ENCODE measurements around the gene THSD7B. TPM values are rescaled to one million over a fixed set of nuclear protein-coding genes. Genes with fewer than 3 reads are reported as not detected.
"Not testable (repeated sequence)": the region's sequence is repeated elsewhere in the genome, so short reads cannot be mapped to it uniquely, and the experiment has no call there.

THSD7B gene
- total and polyA plus RNA-seq, 3 experiments from 2014 or later, result not detected

DNA sequence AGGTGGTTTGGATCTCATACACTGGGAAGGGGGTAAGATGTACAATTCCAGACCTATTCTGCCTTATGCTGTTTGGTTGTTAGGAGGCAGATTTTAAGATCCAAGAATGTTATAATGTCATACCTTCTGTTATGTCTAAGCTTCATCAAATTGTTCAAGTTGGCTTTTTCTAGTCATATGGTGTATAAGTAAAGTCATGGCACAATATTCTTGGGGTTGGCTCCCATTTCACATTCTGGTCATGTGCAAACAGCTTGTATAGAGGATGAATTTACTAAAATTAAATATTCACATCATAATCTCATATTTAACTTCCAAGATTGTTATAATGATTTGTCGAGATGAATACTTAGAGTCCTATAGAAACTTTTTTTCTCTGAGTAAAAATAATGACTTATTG is 774.0 kb downstream of the THSD7B start:
- POLR2A ChIA-PET, result no interaction called here
- Mint-ChIP-seq H3K27ac (no peak overlapping the region), H3K4me3 (no peak overlapping the region), H3K36me3 (no peaks in the 10 kb centered on the region), H3K4me1 (no peaks in the 10 kb centered on the region), H3K9me3 (peaks cover 2 to 24% (median 4%) of the 10 kb centered on the region in 5 donors), H3K27me3 (no peaks in the 10 kb centered on the region)
- CTCF ChIA-PET, result no interaction called here
- H3K36me3 ChIP-seq (ENCODE audit: insufficient read depth, low read length), result no peaks in the 10 kb centered on the region
- no peak overlapping the region for H3K4me3 ChIP-seq (ENCODE audit: low read length)
- H3K27ac ChIP-seq (ENCODE audit: low read depth, low read length), result no peak overlapping the region
- H3K27me3 ChIP-seq (ENCODE audit: insufficient read depth, low read length, poor library complexity, severe bottlenecking), result no peaks in the 10 kb centered on the region
- no peak for DNase-seq
- H3K9me3 ChIP-seq (ENCODE audit: low read length), result no peaks in the 10 kb centered on the region
- H3K4me1 ChIP-seq (ENCODE audit: insufficient read depth, low read length), result no peaks in the 10 kb centered on the region

DNA sequence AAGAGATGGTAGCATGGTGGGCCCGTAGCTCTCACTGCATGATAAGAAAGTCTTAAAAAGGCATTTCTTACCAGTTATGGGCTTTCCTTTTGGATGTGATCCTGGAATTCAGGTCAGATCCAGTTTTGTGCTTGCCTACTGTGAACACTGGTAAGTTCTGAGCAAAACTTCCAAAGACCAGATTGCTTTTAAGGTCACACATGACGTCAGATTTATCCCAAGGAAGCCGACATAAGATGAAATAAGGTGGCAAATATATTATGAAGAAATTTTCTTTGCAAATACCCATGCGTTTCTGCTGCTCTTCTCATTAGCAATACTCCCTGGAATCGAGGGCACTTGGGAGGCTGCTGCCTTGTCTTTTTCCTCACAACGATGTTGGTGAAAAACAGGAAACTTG is 782.5 kb downstream of the THSD7B start:
- H3K36me3 ChIP-seq (ENCODE audit: insufficient read depth, low read length), result no peaks in the 10 kb centered on the region
- no peaks in the 10 kb centered on the region for H3K9me3 ChIP-seq (ENCODE audit: low read length)
- CTCF ChIA-PET, result no interaction called here
- H3K27me3 ChIP-seq (ENCODE audit: insufficient read depth, low read length, poor library complexity, severe bottlenecking), result no peaks in the 10 kb centered on the region
- Mint-ChIP-seq H3K27ac (no peak overlapping the region), H3K9me3 (peaks cover 0 to 6% (median 2%) of the 10 kb centered on the region in 5 donors), H3K27me3 (no peaks in the 10 kb centered on the region), H3K36me3 (no peaks in the 10 kb centered on the region), H3K4me3 (no peak overlapping the region), H3K4me1 (no peaks in the 10 kb centered on the region)
- no peaks in the 10 kb centered on the region for H3K4me1 ChIP-seq (ENCODE audit: insufficient read depth, low read length)
- POLR2A ChIA-PET, result no interaction called here
- no peak overlapping the region for H3K27ac ChIP-seq (ENCODE audit: low read depth, low read length)
- H3K4me3 ChIP-seq (ENCODE audit: low read length), result no peak overlapping the region
- DNase-seq, result no peak

DNA sequence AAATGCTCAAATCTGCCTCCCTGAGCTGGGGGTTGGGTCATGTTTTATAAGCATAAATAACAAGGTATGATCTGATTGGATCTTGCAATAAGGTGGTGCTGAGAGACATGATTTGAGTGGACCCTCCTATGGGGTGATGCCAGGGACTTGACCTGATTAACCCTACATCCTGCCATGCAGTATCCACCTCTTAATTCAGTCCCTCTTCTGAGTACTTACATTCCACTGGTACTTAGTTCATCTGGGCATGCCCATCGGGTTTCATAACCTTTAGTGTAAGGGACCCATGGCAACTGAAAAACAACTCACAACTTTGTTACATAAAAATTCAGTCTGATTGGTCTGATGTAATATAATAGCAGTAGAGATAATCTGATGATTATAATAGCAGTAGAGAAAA is 801.0 kb downstream of the THSD7B start:
- H3K9me3 Mint-ChIP-seq, result peaks cover 0 to 21% (median 3%) of the 10 kb centered on the region in 5 donors
- H3K27ac ChIP-seq (ENCODE audit: low read depth, low read length), result no peak overlapping the region
- DNase-seq, result no peak
- no peaks in the 10 kb centered on the region for H3K4me1 ChIP-seq (ENCODE audit: insufficient read depth, low read length)
- H3K4me3 ChIP-seq (ENCODE audit: low read length), result no peak overlapping the region
- no peaks in the 10 kb centered on the region for H3K36me3 ChIP-seq (ENCODE audit: insufficient read depth, low read length)
- ChIA-PET CTCF (no interaction called here), POLR2A (no interaction called here)
- no peaks in the 10 kb centered on the region for H3K36me3 Mint-ChIP-seq
- H3K27me3 ChIP-seq (ENCODE audit: insufficient read depth, low read length, poor library complexity, severe bottlenecking), result no peaks in the 10 kb centered on the region
- H3K9me3 ChIP-seq (ENCODE audit: low read length), result no peaks in the 10 kb centered on the region
- no peaks in the 10 kb centered on the region for H3K27me3 Mint-ChIP-seq
- no peaks in the 10 kb centered on the region for H3K4me1 Mint-ChIP-seq
- no peak overlapping the region for H3K27ac Mint-ChIP-seq
- H3K4me3 Mint-ChIP-seq, result no peak overlapping the region

DNA sequence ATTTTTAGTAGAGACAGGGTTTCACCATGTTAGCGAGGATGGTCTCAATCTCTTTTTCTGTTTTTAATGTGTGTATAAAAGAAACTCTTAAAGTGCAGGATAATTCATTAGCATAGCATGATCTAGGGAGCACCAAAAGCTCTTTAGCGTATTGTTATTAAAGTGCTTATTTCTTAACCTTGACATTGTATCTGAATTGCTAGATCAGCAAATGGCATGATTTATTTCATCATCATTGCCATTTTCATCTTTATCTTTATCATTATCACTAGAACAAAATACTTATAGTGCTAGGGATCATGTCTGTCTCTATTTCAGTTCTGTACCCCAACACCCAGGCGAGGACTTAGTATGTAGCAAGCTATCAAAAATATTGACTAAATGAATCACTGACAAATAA is 805.1 kb downstream of the THSD7B start:
- no peaks in the 10 kb centered on the region for H3K36me3 ChIP-seq (ENCODE audit: insufficient read depth, low read length)
- ChIA-PET POLR2A (no interaction called here), CTCF (no interaction called here)
- no peak overlapping the region for H3K27ac Mint-ChIP-seq
- no peak overlapping the region for H3K4me3 ChIP-seq (ENCODE audit: low read length)
- no peaks in the 10 kb centered on the region for H3K9me3 ChIP-seq (ENCODE audit: low read length)
- H3K36me3 Mint-ChIP-seq, result no peaks in the 10 kb centered on the region
- no peaks in the 10 kb centered on the region for H3K4me1 ChIP-seq (ENCODE audit: insufficient read depth, low read length)
- DNase-seq, result no peak
- no peaks in the 10 kb centered on the region for H3K4me1 Mint-ChIP-seq
- no peaks in the 10 kb centered on the region for H3K27me3 Mint-ChIP-seq
- H3K27me3 ChIP-seq (ENCODE audit: insufficient read depth, low read length, poor library complexity, severe bottlenecking), result no peaks in the 10 kb centered on the region
- H3K27ac ChIP-seq (ENCODE audit: low read depth, low read length), result no peak overlapping the region
- H3K9me3 Mint-ChIP-seq, result peaks cover 0 to 23% (median 6%) of the 10 kb centered on the region in 5 donors
- H3K4me3 Mint-ChIP-seq, result no peak overlapping the region

DNA sequence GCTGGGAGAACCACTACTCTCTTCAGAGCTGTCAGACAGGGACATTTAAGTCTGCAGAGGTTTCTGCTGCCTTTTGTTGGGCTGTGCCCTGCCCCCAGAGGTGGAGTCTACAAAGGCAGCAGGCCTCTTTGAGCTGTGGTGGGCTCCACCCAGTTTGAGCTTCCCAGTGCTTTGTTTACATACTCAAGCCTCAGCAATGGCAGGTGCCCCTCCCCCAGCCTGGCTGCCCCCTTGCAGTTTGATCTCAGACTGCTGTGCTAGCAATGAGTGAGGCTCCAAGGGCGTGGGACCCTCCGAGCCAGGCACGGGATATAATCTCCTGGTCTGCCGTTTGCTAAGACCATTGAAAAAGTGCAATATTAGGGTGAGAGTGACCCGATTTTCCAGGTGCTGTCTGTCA is 822.5 kb downstream of the THSD7B start:
- H3K27me3 ChIP-seq (ENCODE audit: insufficient read depth, low read length, poor library complexity, severe bottlenecking); H3K27ac Mint-ChIP-seq; H3K36me3 ChIP-seq (ENCODE audit: insufficient read depth, low read length); CTCF ChIA-PET; H3K36me3 Mint-ChIP-seq; H3K4me1 ChIP-seq (ENCODE audit: insufficient read depth, low read length); DNase-seq; H3K27ac ChIP-seq (ENCODE audit: low read depth, low read length); POLR2A ChIA-PET; H3K4me3 Mint-ChIP-seq; H3K9me3 ChIP-seq (ENCODE audit: low read length); H3K4me3 ChIP-seq (ENCODE audit: low read length); H3K27me3 Mint-ChIP-seq; H3K4me1 Mint-ChIP-seq: not testable (repeated sequence)
- H3K9me3 Mint-ChIP-seq, result peaks cover 6 to 14% (median 11%) of the 10 kb centered on the region in 5 donors

DNA sequence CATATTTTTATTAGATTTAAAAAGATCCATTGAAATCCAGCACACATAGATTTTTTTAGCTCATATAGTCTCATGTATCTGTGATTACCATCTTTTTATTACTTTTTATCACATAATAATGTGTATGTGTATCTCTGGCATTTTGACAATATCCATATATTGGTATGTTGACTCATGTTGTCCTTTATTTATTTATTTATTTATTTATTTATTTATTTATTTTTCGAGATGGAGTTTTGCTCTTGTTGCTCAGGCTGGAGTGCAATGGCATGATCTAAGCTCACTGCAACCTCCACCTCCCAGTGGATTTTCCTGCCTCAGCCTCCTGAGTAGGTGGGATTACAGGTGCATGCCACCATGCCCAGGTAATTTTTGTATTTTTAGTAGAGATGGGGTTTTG is 823.2 kb downstream of the THSD7B start:
- H3K36me3 ChIP-seq (ENCODE audit: insufficient read depth, low read length); H3K27me3 Mint-ChIP-seq; CTCF ChIA-PET; H3K27me3 ChIP-seq (ENCODE audit: insufficient read depth, low read length, poor library complexity, severe bottlenecking); H3K36me3 Mint-ChIP-seq; H3K27ac ChIP-seq (ENCODE audit: low read depth, low read length); H3K4me1 Mint-ChIP-seq; H3K4me3 Mint-ChIP-seq; H3K4me3 ChIP-seq (ENCODE audit: low read length); POLR2A ChIA-PET; H3K4me1 ChIP-seq (ENCODE audit: insufficient read depth, low read length); H3K9me3 ChIP-seq (ENCODE audit: low read length); H3K27ac Mint-ChIP-seq; DNase-seq: not testable (repeated sequence)
- peaks cover 6 to 13% (median 10%) of the 10 kb centered on the region in 5 donors for H3K9me3 Mint-ChIP-seq

DNA sequence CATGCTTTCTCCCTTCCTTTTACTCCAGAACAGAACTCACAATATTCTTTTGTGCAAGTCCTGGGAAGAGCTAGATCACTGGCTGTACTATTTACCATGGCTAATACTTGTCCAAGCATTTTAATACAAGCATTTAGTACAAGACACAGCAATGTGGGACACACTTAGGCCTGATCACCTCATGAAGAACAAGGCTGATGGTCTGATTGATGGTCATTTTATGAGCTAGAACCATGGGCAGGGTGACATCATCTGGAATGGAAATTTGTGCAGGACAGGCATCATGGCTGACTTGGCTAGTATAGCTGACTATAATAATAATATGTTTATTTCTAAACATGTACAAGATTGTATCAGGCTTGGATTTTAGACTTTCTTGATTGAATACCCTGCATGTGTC is 824.8 kb downstream of the THSD7B start:
- Histone ChIP-seq H3K36me3 (ENCODE audit: insufficient read depth, low read length) (no peaks in the 10 kb centered on the region), H3K27ac (ENCODE audit: low read depth, low read length) (no peak overlapping the region), H3K4me3 (ENCODE audit: low read length) (no peak overlapping the region), H3K9me3 (ENCODE audit: low read length) (no peaks in the 10 kb centered on the region), H3K27me3 (ENCODE audit: insufficient read depth, low read length, poor library complexity, severe bottlenecking) (no peaks in the 10 kb centered on the region), H3K4me1 (ENCODE audit: insufficient read depth, low read length) (no peaks in the 10 kb centered on the region)
- Mint-ChIP-seq H3K27me3 (no peaks in the 10 kb centered on the region), H3K36me3 (no peaks in the 10 kb centered on the region), H3K27ac (no peak overlapping the region), H3K4me1 (no peaks in the 10 kb centered on the region), H3K4me3 (no peak overlapping the region), H3K9me3 (peaks cover 0 to 12% (median 7%) of the 10 kb centered on the region in 5 donors)
- DNase-seq, result no peak
- CTCF ChIA-PET, result no interaction called here
- POLR2A ChIA-PET, result no interaction called here

DNA sequence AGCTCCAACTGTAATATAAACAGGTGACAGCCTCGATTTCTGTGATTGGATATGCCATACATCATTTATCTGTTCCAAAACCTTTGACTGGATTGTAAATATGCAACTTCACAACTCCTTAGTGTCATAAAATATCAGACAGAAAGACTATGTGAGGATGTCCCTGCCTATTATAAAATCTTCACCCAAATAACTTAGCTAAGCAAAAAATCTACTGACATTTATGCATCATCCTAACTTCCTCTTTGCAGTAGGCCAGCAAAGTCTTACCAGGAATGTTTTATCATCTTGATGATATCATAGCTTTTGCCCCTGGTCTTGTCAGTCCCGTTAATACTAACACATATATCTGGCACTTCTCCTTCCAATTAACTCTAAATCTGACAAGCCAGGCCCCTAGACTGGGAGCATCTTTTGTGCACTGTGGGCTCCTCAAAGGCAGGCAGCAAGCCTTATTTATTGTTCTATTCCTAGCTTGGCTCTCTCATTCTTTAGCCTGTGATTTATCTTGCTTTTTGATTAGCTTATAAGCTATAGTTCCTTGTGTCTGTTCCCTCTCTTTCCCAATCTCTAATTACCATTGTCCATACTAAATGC is 842.5 kb downstream of the THSD7B start:
- ChIA-PET CTCF (no interaction called here), POLR2A (no interaction called here)
- Histone ChIP-seq H3K36me3 (ENCODE audit: insufficient read depth, low read length) (no peaks in the 10 kb centered on the region), H3K4me1 (ENCODE audit: insufficient read depth, low read length) (no peaks in the 10 kb centered on the region), H3K9me3 (ENCODE audit: low read length) (no peaks in the 10 kb centered on the region), H3K27ac (ENCODE audit: low read depth, low read length) (no peak overlapping the region), H3K4me3 (ENCODE audit: low read length) (no peak overlapping the region), H3K27me3 (ENCODE audit: insufficient read depth, low read length, poor library complexity, severe bottlenecking) (no peaks in the 10 kb centered on the region)
- Mint-ChIP-seq H3K4me1 (no peaks in the 10 kb centered on the region), H3K4me3 (no peak overlapping the region), H3K36me3 (no peaks in the 10 kb centered on the region), H3K9me3 (peaks cover 0 to 5% (median 0%) of the 10 kb centered on the region in 5 donors), H3K27ac (no peak overlapping the region), H3K27me3 (no peaks in the 10 kb centered on the region)
- no peak for DNase-seq

DNA sequence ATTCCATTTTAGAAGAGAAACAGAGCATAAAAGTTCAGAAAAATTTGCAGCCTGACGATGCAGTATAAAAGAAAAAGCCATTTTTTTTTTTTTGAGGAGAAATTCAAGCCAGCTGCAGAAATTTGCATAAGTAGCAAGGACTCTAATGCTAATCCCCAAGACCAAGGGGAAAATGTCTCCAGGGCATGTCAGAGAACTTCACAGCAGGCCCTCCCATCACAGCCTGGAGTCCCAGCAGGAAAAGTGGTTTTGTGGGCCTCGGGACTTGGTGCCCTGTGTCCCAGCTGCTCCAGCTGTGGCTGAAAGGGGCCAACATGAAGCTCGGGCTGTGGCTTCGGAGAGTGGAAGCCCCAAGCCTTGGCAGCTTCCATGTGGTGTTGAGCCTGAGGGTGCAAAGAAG is 873.6 kb downstream of the THSD7B start:
- Histone ChIP-seq H3K9me3 (ENCODE audit: low read length) (no peaks in the 10 kb centered on the region), H3K36me3 (ENCODE audit: insufficient read depth, low read length) (no peaks in the 10 kb centered on the region), H3K4me3 (ENCODE audit: low read length) (no peak overlapping the region), H3K27ac (ENCODE audit: low read depth, low read length) (no peak overlapping the region), H3K4me1 (ENCODE audit: insufficient read depth, low read length) (no peaks in the 10 kb centered on the region), H3K27me3 (ENCODE audit: insufficient read depth, low read length, poor library complexity, severe bottlenecking) (no peaks in the 10 kb centered on the region)
- no peak overlapping the region for H3K4me3 Mint-ChIP-seq
- H3K4me1 Mint-ChIP-seq, result no peaks in the 10 kb centered on the region
- ChIA-PET CTCF (no interaction called here), POLR2A (no interaction called here)
- peaks cover 0 to 6% (median 1%) of the 10 kb centered on the region in 5 donors for H3K9me3 Mint-ChIP-seq
- H3K27me3 Mint-ChIP-seq, result peaks cover 0 to 2% of the 10 kb centered on the region in 2 donors
- no peaks in the 10 kb centered on the region for H3K36me3 Mint-ChIP-seq
- H3K27ac Mint-ChIP-seq, result no peak overlapping the region
- no peak for DNase-seq
